Hepatic stellate cell (primary cell): ENCODE data around the gene GPAT3.
"Not testable (repeated sequence)": the region's sequence is repeated elsewhere in the genome, so short reads cannot be mapped to it uniquely, and the experiment has no call there.

Experiments used
- DNase-seq: peaks from one replicate; pipeline ENCODE4 v3.0.0; 2011; ENCODE audit warnings: low spot score

GPAT3 gene

GRCh38 chr4:83535520-83536361, at the start of gene GPAT3:
TSS of gene GPAT3 (plus strand) at chr4:83536108. CDS start at chr4:83536623, 515 bp downstream.
- DNase-seq = peak; percentile 68

- no peak for DNase-seq
Measured at GRCh38 chr4:83486457-83487129, 49.3 kb upstream of the GPAT3 start.

DNA sequence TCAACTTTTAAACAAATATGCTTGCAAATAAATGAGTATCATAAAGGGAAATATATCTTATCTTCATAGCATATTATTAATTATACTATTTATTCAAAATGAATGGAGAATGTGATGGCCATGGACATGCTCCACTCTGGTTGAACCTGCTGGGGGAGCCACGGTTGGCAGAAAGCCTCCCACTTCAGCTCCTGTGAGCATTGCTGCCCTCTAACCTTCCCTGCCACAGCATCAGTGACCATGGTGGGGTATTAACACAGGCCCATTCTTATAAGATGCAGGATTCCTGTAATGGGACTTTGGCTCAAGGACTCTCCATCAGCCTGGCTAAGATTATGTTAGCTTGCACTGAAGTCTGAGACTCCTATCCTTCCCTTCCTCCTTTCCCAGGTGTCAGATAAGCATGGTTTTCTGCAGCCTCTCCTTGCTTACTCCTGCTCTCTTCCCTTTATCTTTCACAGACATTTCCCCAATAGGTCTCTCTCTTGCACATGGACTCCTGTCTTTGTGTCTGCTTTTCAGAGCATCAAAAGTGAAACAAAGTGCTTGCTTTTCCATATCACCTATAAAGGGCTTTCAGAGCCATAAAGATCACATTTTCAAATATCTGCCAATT, 46.1 kb upstream of the GPAT3 start:
- DNase-seq = no peak

DNA sequence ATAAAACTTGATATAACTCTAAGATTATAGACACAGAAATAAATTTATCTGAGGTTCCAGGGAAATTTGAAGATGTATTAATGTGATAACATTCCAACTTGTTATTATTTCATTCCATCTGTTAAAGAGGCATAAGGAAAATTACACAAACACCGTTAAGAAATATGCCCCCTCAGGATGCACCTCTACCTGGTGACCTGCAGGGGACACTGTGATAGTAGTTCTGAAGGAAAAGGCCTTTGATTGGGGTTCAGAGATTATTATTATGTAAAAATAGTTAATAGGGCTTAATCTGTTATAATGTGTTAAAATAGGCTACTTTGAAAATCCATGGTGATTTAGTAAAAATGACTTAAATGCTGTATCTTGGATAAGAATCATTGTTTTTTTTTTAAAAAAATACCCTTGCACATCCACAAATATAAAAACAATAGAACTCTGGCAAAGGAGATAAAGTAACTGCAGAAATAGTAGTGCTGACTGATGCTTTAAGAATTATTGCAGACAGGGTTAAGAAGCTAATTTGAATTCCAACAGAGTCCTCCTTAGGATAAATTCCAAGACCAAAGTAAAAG, 44.9 kb upstream of the GPAT3 start:
- peak; percentile 43 for DNase-seq

GRCh38 chr4:83496085-83496917, 39.6 kb upstream of the GPAT3 start:
- DNase-seq = not testable (repeated sequence)

- no peak for DNase-seq
Measured at GRCh38 chr4:83498187-83498586, 37.7 kb upstream of the GPAT3 start.

GRCh38 chr4:83501671-83502070, 34.2 kb upstream of the GPAT3 start:
- DNase-seq = not testable (repeated sequence)

GRCh38 chr4:83503974-83504373, 31.9 kb upstream of the GPAT3 start:
- DNase-seq = no peak

DNA sequence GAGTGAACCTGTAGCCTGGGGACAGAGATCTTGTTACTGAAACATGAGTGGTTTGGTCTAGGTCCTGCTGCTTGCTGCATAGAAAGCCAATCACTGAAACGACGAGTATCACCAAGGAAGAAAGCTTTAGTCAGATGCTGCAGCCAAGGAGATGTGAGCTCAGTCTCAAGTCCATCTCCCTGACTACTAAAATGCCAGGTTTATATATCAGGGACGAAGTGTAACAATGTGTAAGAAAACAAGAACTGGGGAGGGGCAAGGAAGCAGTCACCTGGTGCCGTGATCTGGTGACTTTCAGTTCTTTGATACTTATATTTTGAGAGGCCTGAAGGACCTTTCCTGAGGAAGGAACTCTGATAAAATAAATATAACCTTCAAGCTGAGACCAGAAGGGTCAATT, 31.4 kb upstream of the GPAT3 start:
- no peak for DNase-seq

- DNase-seq = no peak
Measured at GRCh38 chr4:83504996-83505395, 30.9 kb upstream of the GPAT3 start.

DNA sequence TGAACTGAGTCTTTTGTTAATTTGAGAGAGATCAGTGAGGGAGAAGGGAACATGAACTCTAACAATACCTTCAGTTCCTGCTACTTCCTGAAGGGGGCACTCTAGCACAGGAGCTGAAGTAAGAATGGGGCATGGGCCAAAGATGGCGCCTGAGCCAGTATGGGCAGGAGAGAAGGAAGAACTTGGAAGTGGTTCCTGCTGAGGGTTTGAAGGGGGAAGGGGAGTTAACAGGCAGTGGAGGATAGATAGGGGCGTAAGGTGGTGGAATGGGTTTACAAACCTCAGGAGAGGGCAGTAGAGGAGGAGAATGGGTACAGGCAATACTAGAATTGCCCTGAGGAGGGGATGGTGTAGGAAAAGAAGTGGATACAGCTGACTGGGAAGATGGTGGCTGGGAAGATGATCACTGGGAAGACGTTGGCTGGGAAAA, 26.7 kb upstream of the GPAT3 start:
- DNase-seq = peak; percentile 36

DNA sequence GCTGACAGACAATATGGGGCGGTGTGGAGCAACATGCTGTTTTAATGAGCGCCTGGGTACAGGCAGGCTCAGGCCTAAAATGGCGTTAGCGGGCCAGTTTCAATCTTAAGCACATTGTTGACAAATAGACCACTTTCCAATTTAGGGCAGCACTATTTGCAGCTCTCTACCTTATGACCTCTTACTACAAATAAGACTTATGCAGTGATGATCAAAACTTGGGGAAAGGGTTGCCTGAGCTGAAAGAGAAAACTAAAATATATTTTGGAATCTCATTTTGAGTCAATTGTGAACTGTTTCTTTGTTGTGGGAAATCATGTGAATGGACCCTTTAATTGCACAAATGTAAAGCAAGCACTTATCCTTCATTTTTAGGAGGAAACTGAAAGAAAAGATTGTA, 25.5 kb upstream of the GPAT3 start:
- DNase-seq = no peak

GRCh38 chr4:83516042-83516772, 19.7 kb upstream of the GPAT3 start:
- no peak for DNase-seq

DNA sequence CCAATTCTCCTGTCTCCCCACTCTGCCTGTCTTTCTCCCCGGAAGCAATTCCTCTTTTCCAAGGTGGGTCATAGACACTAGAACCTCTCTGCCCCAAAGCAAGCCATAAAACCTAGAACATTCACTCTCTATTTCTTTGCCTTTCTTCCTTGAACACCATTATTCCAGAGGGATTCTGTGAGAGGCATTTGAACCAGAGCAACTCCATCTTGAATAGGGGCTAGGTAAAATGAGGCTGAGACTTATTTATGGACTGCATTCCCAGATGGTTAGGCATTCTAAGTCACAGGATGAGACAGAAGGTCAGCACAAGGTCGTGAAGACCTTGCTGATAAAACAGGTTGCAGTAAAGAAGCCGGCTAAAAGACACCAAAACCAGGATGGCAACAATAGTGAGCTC, 13.7 kb upstream of the GPAT3 start:
- no peak for DNase-seq

GRCh38 chr4:83527671-83528070, 8.2 kb upstream of the GPAT3 start:
- no peak for DNase-seq

DNA sequence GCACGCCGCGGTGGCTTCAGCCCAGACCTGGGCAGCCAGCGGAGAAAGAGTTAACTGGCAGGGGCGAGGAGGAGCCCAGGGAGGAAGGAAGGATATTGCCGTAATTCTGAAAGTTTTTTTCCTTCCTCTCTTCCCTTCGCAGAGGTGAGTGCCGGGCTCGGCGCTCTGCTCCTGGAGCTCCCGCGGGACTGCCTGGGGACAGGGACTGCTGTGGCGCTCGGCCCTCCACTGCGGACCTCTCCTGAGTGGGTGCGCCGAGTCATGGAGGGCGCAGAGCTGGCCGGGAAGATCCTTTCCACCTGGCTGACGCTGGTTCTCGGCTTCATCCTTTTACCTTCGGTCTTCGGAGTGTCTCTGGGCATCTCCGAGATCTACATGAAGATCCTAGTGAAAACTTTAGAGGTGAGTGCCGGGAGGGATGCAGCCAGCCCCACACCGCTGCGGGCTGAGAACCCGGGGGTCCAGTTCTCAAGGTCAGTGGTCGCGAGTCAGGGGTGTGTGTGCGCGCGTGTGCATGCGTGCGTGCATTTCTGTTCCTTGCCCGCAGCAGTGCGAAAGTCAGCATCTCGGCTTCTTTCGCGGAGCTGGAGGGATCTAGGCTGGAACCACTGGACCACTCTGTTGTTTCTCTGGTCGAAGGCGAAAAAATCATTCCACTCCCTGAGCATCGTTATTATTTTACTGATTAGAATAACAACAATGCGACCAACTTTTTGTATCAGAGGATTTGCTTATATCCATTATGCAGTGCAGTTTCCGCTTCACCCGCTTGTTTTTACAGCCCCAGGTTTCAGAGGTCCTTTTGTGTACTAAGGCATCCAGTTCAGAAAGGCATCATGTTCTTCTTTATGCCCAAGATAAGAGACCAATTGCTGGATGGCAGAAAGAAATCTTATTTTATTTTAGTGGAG, 709 bp downstream of the GPAT3 start:
- DNase-seq = no peak

- no peak for DNase-seq
Measured at GRCh38 chr4:83542225-83542624, 6.3 kb downstream of the GPAT3 start.

- no peak for DNase-seq
Measured at GRCh38 chr4:83546786-83547185, 10.9 kb downstream of the GPAT3 start.

- peak; percentile 82 for DNase-seq
Measured at GRCh38 chr4:83548151-83548905, 12.4 kb downstream of the GPAT3 start.
